Erythroblast (primary cell): Measurements from ENCODE around the gene GCG.

Source experiments
- GATA1 ChIP-seq: IDR thresholded peaks from 2 replicates; pipeline ENCODE4 v1.6.1; 2011; ENCODE audit warnings: low read depth, mild to moderate bottlenecking, control low read depth, low read length, moderate library complexity
- POLR2A ChIP-seq: IDR thresholded peaks from 2 replicates; pipeline ENCODE4 v1.6.1; 2011; ENCODE audit warnings: mild to moderate bottlenecking, low read length

GRCh38 chr2:162111958-162112850, 39.8 kb downstream of the GCG start:
- TF ChIP-seq POLR2A (no peak), GATA1 (no peak)
